Right lobe of liver (tissue), 4 donors: ENCODE data around the gene PTK7.

Source experiments
- POLR2A ChIP-seq: fragments of 450-650 bp; IDR thresholded peaks from one replicate; pipeline ENCODE4 v1.6.1; 2017; ENCODE audit warnings: antibody characterized with exemption, mild to moderate bottlenecking
- TF ChIP-seq, protein P1 (sequence below), 4 donors: fragments of 200-600 bp in 3 of 4; fragments of 450-650 bp in 1 of 4; IDR thresholded peaks; one replicate each; pipeline versions ENCODE4 v1.5.1 to v1.8.0; 2016 to 2022; ENCODE audit warnings: antibody characterized with exemption in 4 of 4, mild to moderate bottlenecking in 2 of 4
- donor health status: DM: no; HTN: no; CAD: no.
- donor health status: DM: no; HTN: no; CAD: no.
- donor health status: DM: no; HTN: yes; CAD: no.

DNA sequence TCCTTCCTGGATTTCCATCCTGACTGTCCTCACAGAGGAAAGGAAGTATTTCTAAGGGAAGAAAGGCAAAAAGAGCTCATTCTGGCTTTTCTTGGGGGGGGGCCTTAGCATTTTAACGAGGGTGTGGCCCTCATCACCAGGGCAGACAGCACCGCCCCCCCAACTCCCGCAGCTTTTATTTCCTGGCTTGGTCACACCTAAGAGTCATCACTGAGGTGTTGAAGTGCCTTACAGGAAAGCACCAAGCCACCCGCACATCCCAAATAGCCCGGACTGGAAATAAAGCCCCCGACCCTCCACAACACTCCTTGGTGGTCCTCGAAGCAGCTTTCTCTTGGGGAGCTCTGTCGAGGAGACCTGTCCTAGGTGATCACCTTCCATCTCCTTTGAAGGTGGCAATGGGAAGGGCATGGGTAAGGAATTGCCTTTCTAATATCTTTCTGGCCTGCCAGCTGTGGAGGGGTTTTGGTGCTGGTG, 1.3 kb downstream of the PTK7 start:
- TF ChIP-seq, protein P1, sequence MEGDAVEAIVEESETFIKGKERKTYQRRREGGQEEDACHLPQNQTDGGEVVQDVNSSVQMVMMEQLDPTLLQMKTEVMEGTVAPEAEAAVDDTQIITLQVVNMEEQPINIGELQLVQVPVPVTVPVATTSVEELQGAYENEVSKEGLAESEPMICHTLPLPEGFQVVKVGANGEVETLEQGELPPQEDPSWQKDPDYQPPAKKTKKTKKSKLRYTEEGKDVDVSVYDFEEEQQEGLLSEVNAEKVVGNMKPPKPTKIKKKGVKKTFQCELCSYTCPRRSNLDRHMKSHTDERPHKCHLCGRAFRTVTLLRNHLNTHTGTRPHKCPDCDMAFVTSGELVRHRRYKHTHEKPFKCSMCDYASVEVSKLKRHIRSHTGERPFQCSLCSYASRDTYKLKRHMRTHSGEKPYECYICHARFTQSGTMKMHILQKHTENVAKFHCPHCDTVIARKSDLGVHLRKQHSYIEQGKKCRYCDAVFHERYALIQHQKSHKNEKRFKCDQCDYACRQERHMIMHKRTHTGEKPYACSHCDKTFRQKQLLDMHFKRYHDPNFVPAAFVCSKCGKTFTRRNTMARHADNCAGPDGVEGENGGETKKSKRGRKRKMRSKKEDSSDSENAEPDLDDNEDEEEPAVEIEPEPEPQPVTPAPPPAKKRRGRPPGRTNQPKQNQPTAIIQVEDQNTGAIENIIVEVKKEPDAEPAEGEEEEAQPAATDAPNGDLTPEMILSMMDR (IDR thresholded peaks at IDR 0.05), result no peak
- no peak for TF ChIP-seq POLR2A
